Adrenal gland (tissue), 5 donors: ENCODE results near the gene FAM110C.

Source experiments
- CTCF ChIP-seq, 6 experiments: fragments of 450-650 bp in 4 of 6; fragments of 200-600 bp in 2 of 6; sonication (generic) in 1 of 6; IDR thresholded peaks; 1 replicate in 5 of 6; 2 replicates in 1 of 6; pipeline versions ENCODE4 v1.5.1 to v1.8.0; 2016 to 2021; ENCODE audit warnings: antibody characterized with exemption in 6 of 6, mild to moderate bottlenecking in 2 of 6, moderate library complexity in 1 of 6
- POLR2A ChIP-seq, 2 donors: fragments of 450-650 bp; IDR thresholded peaks; one replicate each; pipeline ENCODE4 v1.6.1; 2017; ENCODE audit warnings: antibody characterized with exemption in 2 of 2, mild to moderate bottlenecking in 2 of 2, moderate library complexity in 1 of 2
- donor health status: DM: no; HTN: no; CAD: no.

GRCh38 chr2:71309-72035, 25.2 kb upstream of the FAM110C start:
- TF ChIP-seq CTCF (IDR thresholded peaks at IDR 0.05), result no peak
- TF ChIP-seq POLR2A (IDR thresholded peaks at IDR 0.05), result no peak
